ENCODE results near the gene CHPF2.

- TF ChIP-seq CTCF (IDR thresholded peaks at IDR 0.05) (no peak), POLR2A (IDR thresholded peaks at IDR 0.05) (no peak), POLR2AphosphoS5 (IDR thresholded peaks at IDR 0.05) (no peak)
Measured at GRCh38 chr7:151198945-151199848, 33.1 kb upstream of the CHPF2 start.

Measured in breast epithelium (tissue), 3 donors.